AG04450 (cell line): ENCODE data around the gene CR1L. TPM values are rescaled to one million over a fixed set of nuclear protein-coding genes. Genes with fewer than 3 reads are reported as not detected.

ENCODE experiments used
- CTCF ChIA-PET: fragments of 300-600, 350-600 bp; formaldehyde crosslinking; extraction: SDS; loops from one replicate; lab custom pipeline; 2022; ENCODE audit warnings: antibody characterized with exemption, inconsistent platforms; lab: Charles Lee
- POLR2A ChIA-PET: fragments of 350-600 bp; formaldehyde crosslinking; extraction: SDS; loops from one replicate; lab custom pipeline; 2021; ENCODE audit warnings: antibody characterized with exemption, inconsistent platforms; lab: Yijun Ruan, JAX
- DNase-seq: peaks from one replicate; pipeline ENCODE4 v3.0.0-alpha.2; 2011; ENCODE audit warnings: low read depth, low spot score
- H3K27ac ChIP-seq: one replicate; pipeline ENCODE4 v1.5.1; 2012; ENCODE audit warnings: low read depth, low read length, control low read depth
- H3K27me3 ChIP-seq: one replicate; pipeline ENCODE4 v1.6.0; 2012; ENCODE audit warnings: low read length; ENCODE audit not compliant: control insufficient read depth, insufficient read depth
- H3K4me3 ChIP-seq: 2 replicates; pipeline ENCODE4 v1.5.1; 2011; ENCODE audit warnings: mild to moderate bottlenecking, low read depth, low read length, control low read depth
- H3K9me3 ChIP-seq: 2 replicates; pipeline ENCODE4 v1.5.1; 2012; ENCODE audit warnings: low read length; ENCODE audit not compliant: control insufficient read depth, insufficient read depth
- polyA plus RNA-seq: library from polyadenylated mRNA; depleted of rRNA; stranded (reverse); fragments of >200 nt; gene quantifications from 2 replicates; pipeline ENCODE4 v1.2.3, GENCODE V29; 2011
- TF ChIP-seq, protein P1 (sequence below): IDR thresholded peaks from 2 replicates; pipeline ENCODE4 v1.5.1; 2011; ENCODE audit warnings: low read depth, low read length, control low read depth, inconsistent platforms

CR1L gene
- polyA plus RNA-seq, 1 experiment, result not detected

- peak within 1 kb of the TSS; percentile 61 for H3K27ac ChIP-seq
- CTCF ChIA-PET, result interaction anchor here (1.5 kb wide), 1 partner anchor 46 kb away, joined by 14 read pairs; no protein-coding TSS in a partner anchor
- H3K27me3 ChIP-seq, result no peaks in the 10 kb centered on the region
- DNase-seq, result peak; percentile 61
- no peaks in the 10 kb centered on the region; the same call in 1 of the 2 replicates for H3K9me3 ChIP-seq
- TF ChIP-seq, protein P1, sequence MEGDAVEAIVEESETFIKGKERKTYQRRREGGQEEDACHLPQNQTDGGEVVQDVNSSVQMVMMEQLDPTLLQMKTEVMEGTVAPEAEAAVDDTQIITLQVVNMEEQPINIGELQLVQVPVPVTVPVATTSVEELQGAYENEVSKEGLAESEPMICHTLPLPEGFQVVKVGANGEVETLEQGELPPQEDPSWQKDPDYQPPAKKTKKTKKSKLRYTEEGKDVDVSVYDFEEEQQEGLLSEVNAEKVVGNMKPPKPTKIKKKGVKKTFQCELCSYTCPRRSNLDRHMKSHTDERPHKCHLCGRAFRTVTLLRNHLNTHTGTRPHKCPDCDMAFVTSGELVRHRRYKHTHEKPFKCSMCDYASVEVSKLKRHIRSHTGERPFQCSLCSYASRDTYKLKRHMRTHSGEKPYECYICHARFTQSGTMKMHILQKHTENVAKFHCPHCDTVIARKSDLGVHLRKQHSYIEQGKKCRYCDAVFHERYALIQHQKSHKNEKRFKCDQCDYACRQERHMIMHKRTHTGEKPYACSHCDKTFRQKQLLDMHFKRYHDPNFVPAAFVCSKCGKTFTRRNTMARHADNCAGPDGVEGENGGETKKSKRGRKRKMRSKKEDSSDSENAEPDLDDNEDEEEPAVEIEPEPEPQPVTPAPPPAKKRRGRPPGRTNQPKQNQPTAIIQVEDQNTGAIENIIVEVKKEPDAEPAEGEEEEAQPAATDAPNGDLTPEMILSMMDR, result no peak
- peak within 1 kb of the TSS; percentile 96 for H3K4me3 ChIP-seq
- POLR2A ChIA-PET, result interaction anchor here (0.7 kb wide), 1 partner anchor 116 kb away, joined by 3 read pairs; no protein-coding TSS in a partner anchor
Observed at GRCh38 chr1:207751790-207752455, 107.0 kb downstream of the CR1L start, which contains the start of gene CD46. Gene CD46, plus strand, starts transcription at chr1:207752054. Its CDS starts 159 bp downstream, at chr1:207752213.

GRCh38 chr1:207752456-207752998 lies 107.6 kb downstream of the CR1L start:
- Histone ChIP-seq H3K9me3 (no peaks in the 10 kb centered on the region; the same call in 1 of the 2 replicates), H3K4me3 (peak overlapping the region; percentile 96), H3K27me3 (no peaks in the 10 kb centered on the region), H3K27ac (peak overlapping the region; percentile 61)
- DNase-seq, result no peak
- ChIA-PET POLR2A (interaction anchor here (0.6 kb wide), 1 partner anchor 45 kb away, joined by 6 read pairs; no protein-coding TSS in a partner anchor), CTCF (interaction anchor here (0.7 to 1.5 kb wide), 2 partner anchors 45 to 88 kb away, joined by 3 to 14 read pairs; no protein-coding TSS in a partner anchor)
- TF ChIP-seq, protein P1, result no peak

DNA sequence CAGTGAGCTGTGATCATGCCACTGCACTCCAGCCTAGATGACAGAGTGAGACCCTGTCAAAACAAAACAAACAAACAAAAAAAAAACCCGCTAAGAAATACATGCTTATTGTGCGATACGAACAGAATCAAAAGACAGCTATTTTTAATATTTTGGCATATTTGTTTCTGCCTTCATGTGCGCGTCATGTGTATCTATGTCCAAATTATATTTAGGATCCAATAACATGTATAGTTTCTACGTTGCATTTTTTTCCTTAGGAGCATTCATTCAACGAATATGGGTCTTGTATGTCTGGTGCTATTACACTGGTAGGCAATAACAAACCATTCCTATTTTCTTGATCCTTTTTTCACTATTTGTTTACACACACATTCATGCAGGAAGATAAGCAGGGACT lies 108.7 kb downstream of the CR1L start:
- POLR2A ChIA-PET, result interaction anchor here (0.6 kb wide), 1 partner anchor 121 kb away, joined by 3 read pairs; no protein-coding TSS in a partner anchor
- no peak overlapping the region for H3K27ac ChIP-seq
- CTCF ChIA-PET, result interaction anchor here (0.7 to 0.8 kb wide), 2 partner anchors 43 to 210 kb away, joined by 3 to 15 read pairs; no protein-coding TSS in a partner anchor
- TF ChIP-seq, protein P1, result no peak
- DNase-seq, result no peak
- H3K27me3 ChIP-seq, result no peaks in the 10 kb centered on the region
- H3K4me3 ChIP-seq, result peak overlapping the region; percentile 96
- H3K9me3 ChIP-seq, result no peaks in the 10 kb centered on the region; the same call in 1 of the 2 replicates

- CTCF ChIA-PET, result interaction anchor here (0.7 to 0.8 kb wide), 2 partner anchors 43 to 209 kb away, joined by 3 to 15 read pairs; no protein-coding TSS in a partner anchor
- no peak overlapping the region for H3K27ac ChIP-seq
Observed at GRCh38 chr1:207754011-207754410, 109.1 kb downstream of the CR1L start.

More at GRCh38 chr1:207754011-207754410, 109.1 kb downstream of the CR1L start:
- TF ChIP-seq, protein P1, result no peak
- POLR2A ChIA-PET, result interaction anchor here (0.6 kb wide), 1 partner anchor 121 kb away, joined by 3 read pairs; no protein-coding TSS in a partner anchor
- Histone ChIP-seq H3K9me3 (no peaks in the 10 kb centered on the region; the same call in 1 of the 2 replicates), H3K4me3 (peak overlapping the region; percentile 5; the same call in 1 of the 2 replicates), H3K27me3 (no peaks in the 10 kb centered on the region)
- no peak for DNase-seq
